GM19240 (cell line): ENCODE data around the gene FYCO1.
"Not testable (repeated sequence)": the region's sequence is repeated elsewhere in the genome, so short reads cannot be mapped to it uniquely, and the experiment has no call there.

Experiments
- DNase-seq: peaks from one replicate; pipeline ENCODE4 v3.0.0; 2011; ENCODE audit warnings: low spot score; ENCODE audit not compliant: insufficient read length

Gene FYCO1

DNA sequence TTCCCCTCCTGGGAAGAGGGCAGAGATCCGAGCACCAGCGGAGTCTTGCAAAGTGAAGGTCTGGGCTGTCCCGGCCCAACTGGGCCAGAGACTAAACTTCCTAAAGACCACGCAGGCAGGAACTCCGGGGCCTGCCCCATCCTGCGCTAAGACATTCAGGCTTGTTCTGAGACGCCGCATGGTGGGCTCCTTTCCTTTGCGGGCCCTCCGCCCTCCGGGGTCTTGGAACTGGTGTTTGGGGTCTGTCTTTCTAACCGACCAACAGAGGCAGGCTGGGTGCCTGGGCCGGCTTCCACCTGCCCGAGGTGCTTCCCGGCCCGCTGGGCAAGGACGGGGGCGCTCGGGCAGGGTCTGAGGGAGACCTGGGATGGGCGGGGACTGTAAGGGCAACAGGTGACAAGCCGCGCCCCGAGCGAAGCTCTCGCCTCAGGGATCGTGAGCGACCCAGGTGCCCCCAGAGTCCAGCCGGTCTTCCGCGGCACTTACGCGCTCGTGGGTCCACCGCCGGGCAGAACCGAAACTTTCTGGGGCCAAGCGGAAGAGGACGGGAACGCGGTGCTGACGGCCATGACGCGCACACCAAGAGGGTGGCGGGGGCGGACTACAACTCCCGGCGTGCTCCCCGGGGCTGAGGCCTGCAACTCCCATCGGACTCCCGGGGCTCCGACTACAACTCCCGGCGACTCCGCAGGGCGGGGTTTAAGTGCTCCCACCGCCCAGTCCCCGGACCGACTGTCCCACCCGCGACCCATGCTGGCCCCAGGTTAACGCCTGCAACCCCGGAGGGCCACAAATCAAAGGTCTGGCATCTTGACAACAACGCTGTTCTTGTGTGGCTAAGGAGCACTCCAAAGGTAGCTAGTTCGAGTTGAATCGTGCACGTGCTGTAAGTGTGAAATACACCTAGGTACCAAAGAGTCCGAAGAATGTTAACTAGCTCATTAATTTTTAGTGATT lies at the start of gene FYCO1:
Gene FYCO1 (minus strand): TSS at position 589 of the 957 bp plus-strand sequence. CDS start 10,914 bp downstream, outside the sequence.
- peak; percentile 92 for DNase-seq

DNA sequence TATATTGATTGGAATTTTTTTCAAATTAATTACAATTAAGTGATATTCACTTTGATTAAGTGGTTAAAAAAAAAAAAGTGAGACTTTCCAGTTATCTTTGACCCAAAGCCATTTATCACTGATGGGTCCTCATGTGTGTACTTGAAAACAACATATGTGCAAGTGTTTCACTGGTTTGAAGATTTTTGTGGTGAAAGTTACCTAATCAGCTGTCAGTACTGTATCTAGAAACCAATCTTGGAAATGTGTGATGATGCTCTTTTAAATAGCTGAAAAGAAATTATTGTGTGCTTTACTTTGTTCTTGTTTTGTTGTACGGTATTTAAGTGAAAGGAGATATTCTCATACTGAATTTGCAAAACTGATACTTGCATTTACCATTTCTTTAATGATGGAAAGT lies 43.3 kb upstream of the FYCO1 start:
- no peak for DNase-seq

DNA sequence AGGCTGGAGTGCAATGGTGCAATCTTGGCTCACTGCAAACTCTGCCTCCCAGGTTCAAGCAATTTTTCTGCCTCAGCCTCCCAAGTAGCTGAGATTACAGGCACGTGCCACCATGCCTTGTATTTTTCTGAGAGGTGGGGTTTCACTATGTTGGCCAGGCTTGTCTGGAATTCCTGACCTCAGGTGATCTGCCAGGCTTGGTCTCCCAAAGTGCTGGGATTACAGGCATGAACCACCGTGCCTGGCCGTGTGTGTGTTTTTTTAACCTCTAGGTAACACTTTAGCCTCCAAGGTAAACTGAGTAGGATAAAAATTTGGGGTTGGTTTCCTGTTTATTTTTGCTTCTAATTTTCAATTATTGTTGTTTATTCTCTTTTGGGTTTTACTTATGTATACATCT lies 42.4 kb upstream of the FYCO1 start:
- not testable (repeated sequence) for DNase-seq

DNA sequence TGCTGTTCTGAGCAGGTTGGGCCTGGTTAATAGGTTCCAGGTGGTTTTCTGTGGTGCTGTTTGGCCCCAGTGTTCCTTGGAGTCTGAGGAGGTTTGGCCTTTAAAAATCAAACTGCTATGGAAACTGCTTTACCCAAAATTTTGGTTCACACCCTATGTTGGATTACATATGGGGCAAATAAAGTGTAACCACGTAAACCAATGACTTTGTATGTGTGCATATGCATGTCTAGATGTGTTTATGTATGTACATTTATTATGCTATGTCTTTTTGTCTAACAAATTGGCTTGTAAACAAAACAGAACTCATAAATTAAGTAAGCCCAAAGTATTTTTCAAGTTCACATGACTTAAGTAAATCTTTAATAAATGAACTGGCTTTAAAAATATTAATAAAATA lies 40.6 kb upstream of the FYCO1 start:
- no peak for DNase-seq

DNA sequence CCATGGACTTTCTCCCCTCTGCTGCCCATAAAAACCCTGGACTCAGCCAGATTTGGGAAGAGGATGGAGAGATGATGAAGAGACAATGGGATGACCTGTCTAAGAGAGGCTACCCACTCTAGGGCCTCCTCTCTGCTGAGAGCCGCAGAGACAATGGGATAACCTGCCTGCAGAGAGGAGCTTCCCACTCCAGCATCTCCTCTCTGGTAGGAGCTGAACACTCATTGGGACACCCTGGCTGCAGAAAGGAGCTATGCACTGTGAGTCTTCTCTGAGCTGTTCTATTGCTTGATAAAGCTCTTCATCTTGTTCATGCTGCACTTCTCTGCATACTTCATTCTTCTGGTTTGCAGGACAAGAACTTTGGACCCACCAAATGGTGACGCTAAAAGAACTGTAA lies 36.1 kb upstream of the FYCO1 start:
- DNase-seq = no peak

DNA sequence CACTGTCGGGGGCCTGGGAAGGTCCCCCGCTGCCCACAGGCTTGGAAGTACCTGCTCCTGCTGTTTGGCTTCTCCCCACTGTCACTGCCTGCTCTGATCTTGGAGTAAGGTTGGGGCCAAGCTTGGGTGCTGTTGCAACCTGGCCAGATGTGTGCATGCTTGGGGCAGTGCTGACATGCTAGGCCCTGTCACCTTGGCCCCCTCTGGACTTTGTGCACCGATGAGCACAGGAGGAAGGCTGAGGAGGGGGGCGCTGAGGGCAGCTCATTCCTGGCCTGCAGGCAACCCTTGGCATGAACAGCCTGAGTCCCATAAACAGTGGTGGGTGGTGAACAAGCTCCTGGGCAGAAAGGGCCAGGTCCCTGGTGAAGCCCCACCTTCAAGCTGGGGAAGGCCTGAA lies 35.6 kb upstream of the FYCO1 start:
- no peak for DNase-seq

DNA sequence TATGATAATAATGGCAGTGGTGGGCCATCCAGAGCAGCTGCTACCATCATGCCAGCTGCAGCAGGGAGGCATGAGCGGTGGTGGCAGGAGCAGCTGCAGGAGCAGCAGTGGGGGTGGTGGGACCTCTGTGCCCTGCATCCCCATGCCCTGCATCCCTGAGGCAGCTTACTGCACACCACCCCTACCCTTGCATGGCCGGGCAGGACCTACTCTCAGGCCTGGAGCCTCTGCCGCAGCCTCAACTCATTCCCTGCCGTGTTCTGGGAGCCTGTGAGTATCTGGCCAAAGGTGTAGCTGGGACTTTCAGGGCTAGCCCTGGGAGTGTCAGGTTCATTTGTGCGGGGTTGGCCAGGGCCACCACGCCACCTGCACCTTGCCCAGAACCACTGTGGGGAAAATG lies 35.0 kb upstream of the FYCO1 start:
- DNase-seq = no peak

DNA sequence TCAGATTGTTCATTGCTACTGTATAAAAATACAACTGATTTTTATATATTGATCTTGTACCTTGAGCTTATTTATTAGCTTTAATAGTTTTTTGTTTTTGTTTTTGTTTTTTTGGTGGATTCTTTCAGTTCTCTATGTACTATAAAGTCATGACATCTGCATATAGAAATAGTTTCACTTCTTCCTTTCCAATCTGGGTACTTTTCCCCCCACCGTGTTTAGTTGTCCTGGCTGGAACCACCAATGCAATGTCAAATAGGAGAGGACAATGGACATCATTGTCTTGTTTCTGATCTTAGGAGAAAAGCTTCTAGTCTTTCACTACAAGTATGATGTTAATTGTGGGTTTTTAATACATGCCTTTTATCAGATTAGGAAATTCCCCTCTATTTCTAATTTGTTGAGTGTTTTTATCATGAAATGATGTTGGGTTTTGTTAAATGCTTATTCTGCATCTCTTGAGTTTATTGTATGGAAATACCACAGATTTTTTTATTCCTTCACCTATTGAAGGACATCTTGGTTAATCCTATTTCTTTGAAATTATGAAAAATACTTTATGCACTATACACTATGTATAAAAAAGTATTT lies 34.4 kb upstream of the FYCO1 start:
- DNase-seq = no peak

DNA sequence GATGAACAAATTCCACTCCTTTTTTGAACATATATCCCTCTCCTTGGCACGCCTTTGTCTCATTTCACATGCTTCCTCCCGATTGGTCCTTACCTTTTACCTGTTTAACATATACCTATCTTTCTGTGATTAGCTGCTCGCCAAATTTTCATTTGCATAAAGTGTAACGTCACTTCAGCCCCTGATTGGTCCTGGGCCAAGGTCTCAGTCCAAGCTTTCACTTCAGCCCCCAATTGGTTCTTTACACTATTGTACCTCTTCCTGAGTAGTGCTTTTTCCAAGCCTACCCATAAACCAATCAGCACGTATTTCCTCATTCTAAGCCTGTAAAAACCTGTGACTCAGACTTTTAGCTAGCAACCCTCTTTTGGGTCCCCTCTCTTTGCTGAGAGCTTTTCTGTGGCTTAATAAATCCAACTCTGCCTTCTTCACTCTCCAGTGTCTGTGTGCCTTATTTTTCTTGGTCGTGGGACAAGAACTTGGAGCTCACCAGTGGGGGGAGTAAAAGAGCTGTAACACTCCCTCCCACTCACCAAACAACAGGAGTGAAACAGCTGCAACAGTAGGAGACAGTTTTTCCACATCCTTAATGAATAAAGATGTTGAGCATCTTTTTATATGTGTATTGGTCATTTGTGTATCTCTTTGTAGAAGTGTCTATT lies 32.2 kb upstream of the FYCO1 start:
- no peak for DNase-seq

DNA sequence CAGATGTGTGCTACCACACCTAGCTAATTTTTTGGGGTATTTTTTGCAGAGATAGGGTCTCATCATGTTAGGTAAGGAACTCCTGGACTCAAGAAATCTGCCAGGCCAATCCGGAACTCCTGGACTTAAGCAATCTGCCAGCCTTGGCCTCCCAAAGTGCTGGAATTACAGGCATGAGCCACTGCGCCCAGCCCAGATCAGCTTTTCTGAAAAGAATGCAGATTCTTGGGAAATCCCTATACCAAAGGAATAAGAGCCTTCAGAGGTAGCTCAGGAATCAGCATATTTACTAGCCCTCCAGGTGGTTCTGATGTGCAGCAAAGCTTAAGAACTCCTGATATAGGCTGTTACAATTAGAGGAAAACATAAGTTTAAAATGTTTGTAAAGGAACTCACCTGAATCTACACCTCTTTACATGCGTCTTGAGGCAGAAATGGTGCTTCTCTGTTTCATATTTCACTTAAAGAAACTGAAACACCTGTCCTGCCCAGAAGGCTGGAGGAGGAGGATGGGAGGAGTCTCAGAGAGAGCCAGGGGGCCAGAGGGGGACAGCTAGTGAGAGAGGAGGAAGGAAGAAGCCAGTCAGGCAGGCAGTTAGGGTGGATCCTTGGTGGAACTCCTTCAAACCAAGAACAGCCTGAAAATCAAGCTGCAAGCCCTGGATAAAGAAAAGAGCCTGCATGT lies 31.5 kb upstream of the FYCO1 start, which contains the start of gene XCR1:
Gene XCR1 (minus strand): TSS at position 463 of the 685 bp plus-strand sequence. CDS start 5,536 bp downstream, outside the sequence.
- DNase-seq = peak; percentile 39

DNA sequence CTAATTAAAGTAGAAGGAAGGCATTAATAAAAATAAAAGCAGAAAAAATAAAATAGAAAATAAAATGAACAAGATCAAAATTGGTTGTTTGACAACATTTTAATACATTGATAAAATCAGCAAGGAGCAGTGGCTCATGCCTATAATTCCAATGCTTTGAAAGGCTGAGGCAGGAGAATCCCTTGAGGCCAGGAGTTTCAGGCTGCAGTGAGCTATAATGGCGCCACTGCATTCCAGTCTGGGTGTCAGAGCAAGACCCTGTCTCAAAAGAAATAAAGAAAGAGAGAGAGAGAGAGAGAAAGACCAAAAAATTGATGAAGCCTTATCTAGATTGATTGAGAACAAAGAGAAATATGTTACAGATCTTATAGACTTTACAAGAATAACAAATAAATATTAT lies 29.5 kb upstream of the FYCO1 start:
- no peak for DNase-seq

DNA sequence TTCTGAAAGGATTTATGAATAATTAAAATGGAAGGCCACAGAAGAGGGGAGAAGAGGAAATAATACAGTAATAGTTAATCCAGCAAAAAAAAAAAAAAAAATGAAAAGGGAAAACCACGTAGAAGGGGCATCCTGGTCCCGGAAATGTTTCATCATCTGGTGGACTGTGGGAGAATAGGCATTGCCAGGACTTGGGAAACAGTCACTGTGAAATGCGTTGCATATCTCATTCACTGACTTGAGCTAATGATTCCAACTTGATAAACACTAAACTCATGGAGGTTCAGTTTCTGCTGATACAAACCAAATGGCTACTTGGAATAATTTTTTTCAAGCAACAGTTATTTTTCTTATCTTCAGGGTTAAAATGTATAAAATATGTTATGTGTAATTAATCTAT lies 28.5 kb upstream of the FYCO1 start:
- DNase-seq = no peak

DNA sequence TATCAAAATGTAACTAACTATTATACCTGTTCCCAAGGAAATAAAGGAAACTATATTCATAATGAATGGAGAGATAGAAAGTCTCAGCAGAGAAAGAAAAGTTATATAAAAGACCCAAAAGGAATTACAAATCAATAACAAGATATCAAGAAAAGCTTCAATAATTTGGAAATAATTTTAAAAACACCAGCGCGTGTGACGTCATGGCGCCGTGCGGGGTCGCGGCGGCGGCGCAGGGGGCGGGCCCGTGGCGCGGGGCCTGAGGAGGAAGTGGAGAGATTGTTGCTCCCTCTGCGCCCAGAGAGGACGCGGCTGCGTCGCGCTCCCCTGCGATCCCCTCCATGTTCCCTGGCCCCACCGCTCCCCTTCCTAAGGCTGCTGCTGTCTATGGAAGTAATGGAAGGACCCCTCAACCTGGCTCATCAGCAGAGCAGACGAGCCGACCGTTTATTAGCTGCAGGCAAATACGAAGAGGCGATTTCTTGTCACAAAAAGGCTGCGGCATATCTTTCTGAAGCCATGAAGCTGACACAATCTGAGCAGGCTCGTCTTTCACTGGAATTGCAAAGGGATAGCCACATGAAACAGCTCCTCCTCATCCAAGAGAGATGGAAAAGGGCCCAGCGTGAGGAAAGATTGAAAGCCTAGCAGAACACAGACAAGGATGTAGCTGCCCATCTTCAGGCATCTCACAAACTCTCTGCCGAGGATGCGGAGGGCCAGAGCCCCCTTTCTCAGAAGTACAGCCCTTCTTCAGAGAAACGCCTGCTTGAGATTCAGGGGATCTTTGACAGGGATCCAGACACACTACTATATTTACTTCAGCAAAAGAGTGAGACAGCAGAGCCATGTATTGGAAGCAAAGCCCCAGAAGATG lies 27.5 kb upstream of the FYCO1 start:
- no peak for DNase-seq

DNA sequence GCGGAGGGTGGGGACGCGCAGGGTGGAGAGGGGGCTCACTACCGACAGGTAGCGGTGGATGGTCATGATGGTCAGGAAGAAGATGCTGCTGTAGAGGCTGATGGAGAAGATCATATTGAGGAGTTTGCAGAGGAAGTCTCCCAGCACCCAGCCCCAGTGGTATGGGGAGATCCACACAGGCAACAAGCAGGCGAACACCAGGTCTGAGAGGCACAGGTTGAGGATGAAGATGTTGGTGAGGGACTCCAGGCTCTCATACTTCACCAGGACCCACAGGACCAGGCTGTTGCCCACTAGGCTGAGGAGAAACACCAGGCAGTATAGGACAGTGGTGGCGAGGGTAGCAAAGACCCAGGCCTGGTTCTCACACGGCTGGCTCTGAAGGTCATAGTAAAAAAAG lies 25.9 kb upstream of the FYCO1 start:
- DNase-seq = no peak

DNA sequence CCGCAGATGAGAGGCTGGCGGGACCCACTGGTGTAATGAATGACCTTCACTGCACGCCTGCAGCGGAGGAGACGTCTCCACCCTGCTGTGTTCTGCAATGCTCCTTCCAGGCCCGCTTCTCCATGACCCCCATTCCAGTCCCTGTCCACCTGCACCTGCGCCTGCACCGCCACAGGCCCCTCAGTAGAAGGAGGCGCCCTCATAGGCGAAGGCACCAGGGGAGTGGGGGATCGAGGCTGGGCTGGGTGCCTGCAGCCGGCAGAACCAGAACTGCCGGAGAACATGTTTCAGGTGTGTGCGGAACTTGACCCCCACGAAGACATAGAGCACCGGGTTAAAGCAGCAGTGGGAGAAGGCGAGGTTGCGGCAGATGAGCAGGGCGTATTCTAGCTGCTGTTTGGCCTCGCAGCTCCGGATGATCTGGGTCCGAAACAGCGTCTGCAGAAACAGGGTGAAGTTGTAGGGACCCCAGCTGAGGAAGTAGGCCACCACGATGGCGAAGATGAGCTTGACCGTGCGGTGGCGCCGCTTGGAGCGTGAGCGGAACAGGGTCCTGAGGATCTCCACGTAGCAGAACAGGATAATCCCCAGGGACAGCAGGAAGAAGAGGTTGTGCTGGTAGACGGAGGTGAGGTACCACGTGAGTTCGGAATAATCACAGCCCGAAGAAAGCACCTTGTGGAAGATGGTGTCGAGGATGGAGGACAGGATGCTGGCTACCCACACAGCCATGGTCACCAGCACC lies 25.3 kb upstream of the FYCO1 start:
- DNase-seq = no peak

DNA sequence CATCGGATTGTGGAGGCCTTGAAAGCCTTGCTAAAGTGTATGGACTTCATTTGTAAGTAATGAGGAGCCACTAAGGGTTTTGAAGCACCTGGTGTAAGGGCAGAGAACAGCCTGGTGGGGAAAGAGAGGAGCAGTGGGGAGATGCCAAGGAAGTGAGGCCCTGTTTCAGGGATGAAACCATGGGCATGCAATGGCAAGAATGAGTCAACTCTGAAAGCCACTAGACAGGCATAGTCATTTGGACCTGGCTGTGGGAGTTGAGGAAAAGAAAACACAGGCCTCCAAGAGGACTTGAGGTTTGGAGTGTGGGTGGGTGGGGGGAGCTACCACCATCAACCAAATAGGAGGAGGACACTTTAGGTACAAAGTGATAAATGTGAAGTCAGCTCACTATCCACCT lies 24.1 kb upstream of the FYCO1 start:
- no peak for DNase-seq

DNA sequence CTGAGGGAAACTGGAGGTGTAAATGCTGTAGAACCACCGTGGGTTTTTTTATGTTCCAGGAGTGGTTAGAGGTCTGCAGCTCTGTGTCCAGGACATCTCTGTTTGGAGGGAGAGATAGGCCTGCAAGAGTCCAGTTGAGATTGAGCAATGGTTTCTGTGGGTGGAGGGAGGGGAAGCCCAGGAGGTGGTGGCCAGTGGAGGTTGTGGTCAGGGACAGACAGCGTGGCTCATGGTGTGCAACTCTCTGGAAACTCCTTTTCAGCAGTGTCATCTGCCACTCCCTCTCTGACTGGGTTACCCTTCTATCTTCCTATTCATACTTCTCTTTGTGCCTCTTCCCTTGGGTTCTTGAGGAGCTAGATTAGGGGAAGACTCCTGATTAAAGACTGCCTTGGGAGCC lies 22.1 kb upstream of the FYCO1 start:
- no peak for DNase-seq

DNA sequence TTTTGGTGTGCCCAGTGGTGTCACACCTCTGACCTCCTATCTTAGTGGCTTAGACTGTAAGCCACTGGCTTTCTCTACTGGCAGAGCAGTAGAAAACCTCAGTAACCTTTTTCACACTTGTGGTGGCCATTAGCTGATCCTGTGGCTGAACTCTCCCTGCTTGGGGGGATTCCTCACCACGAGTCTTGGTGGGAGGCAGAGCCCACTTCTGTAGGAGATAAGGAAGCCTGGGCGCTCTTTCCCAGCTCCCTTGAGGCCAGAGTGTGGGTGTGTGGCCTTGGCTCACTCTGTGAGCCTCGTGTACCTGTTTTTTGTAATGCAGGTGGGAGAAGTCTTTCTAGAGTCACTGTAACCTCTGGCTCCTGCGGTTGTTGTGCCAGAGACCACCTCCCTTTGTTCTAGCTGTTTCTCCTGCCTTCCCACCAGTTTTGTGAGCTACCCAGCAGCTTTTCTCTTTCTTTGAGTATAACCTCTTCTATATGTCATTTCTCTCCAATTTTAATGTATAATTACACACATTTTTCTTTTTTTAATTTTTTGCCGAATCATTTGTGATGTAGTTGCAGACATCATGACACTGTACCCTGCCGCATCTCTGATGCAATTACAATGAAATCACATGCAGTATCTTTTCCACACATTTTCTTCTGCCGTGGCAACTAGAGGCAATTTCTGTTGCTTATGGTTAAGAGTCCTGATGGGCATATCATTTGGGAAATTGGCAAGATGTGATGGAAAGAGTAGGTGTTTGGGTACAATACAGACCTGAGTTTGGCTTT lies 17.9 kb upstream of the FYCO1 start:
- DNase-seq = no peak

DNA sequence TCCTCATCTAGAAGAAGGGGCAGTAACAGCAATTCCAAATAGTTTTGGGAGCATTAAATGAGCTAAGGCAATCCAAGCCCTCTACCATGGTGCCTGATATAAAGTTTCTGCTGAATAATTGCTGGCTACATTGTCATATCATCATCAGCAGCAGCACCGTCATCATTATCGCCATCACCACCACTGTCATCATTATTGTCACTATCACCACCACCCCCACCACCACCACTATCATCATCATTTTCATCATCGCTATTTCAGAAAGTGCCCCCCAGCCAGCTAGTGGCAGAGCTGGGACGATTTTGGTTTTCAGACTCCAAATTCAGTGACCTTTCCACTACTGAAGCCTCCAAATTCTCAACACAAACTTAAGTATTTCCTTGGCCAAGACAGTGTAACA lies 16.6 kb upstream of the FYCO1 start:
- no peak for DNase-seq
